Right lobe of liver (tissue), 6 donors: Measurements from ENCODE around the gene CDC16. TPM values are rescaled to one million over a fixed set of nuclear protein-coding genes. Genes with fewer than 3 reads are reported as not detected.
A peak's percentile ranks its signal among the peaks of the same experiment; 100 is the strongest.

Source experiments
- ATAC-seq, 4 donors: fragments of 200-7000 bp; cut with Tn5 transposase; one replicate each; pipeline ENCODE4 v1.9.1; 2020; ENCODE audit warnings: mild to moderate bottlenecking in 4 of 4, moderate library complexity in 4 of 4
- DNase-seq, 3 donors: peaks; one replicate each; pipeline ENCODE4 v3.0.0-alpha.2; 2020
- H3K27ac ChIP-seq, 3 donors: fragments of 200-600 bp; one replicate each; pipeline ENCODE4 v1.8.0; 2022
- H3K27me3 ChIP-seq, 2 donors: fragments of 200-600 bp; one replicate each; pipeline ENCODE4 v1.8.0; 2022
- H3K36me3 ChIP-seq, 4 donors: fragments of 200-600 bp; sonication (generic) in 1 of 4; one replicate each; pipeline versions ENCODE4 v1.5.1 to v1.8.0; 2017 to 2022; ENCODE audit warnings: control low read depth in 1 of 4
- H3K4me1 ChIP-seq, 4 donors: fragments of 200-600 bp; sonication (generic) in 1 of 4; one replicate each; pipeline versions ENCODE4 v1.5.1 to v1.8.0; 2017 to 2022; ENCODE audit warnings: control low read depth in 1 of 4
- H3K4me3 ChIP-seq, 3 donors: fragments of 200-600 bp; one replicate each; pipeline ENCODE4 v1.8.0; 2022
- H3K9me3 ChIP-seq, 4 donors: fragments of 200-600 bp; sonication (generic) in 1 of 4; one replicate each; pipeline versions ENCODE4 v1.5.1 to v1.8.0; 2017 to 2022; ENCODE audit warnings: control low read depth in 1 of 4
- CTCF ChIP-seq, 4 donors: fragments of 200-600 bp in 3 of 4; fragments of 450-650 bp in 1 of 4; IDR thresholded peaks; one replicate each; pipeline versions ENCODE4 v1.5.1 to v1.8.0; 2016 to 2022; ENCODE audit warnings: antibody characterized with exemption in 4 of 4, mild to moderate bottlenecking in 2 of 4
- POLR2A ChIP-seq: fragments of 450-650 bp; IDR thresholded peaks from one replicate; pipeline ENCODE4 v1.6.1; 2017; ENCODE audit warnings: antibody characterized with exemption, mild to moderate bottlenecking
- WGBS: methylation state at CpG from one replicate; pipeline ENCODE4 v1.1.6; 2018; ENCODE audit warnings: low coverage, low lambda C conversion rate; ENCODE audit not compliant: insufficient coverage; ENCODE audit errors: missing lambda C conversion rate; 5-methylcytosine and 5-hydroxymethylcytosine counted together
- intact Hi-C, 2 donors: fragments of 100-400 bp; cut with DNase I; formaldehyde crosslinking; loops; one replicate each; pipeline versions ENCODE4 v1.11.2 to v1.14.1; 2022
- long read RNA-seq: library from polyadenylated mRNA; unstranded; transcript quantifications from one replicate; pipeline ENCODE4 v2.0.0, GENCODE V29; 2019
- total RNA-seq, 6 experiments: library from RNA; depleted of rRNA in 2 of 6; stranded (reverse); fragments of >200 nt in 2 of 6; fragmentation: NEBNext Ultra II Directional in 3 of 6; extraction: Animal tissue kit (Norgen Biotek cat#: 25700) in 3 of 6; gene quantifications; one replicate each; pipeline versions ENCODE4 v1.1.0 to v1.2.4, GENCODE V29; 2016 to 2023
- donor health status: DM: no; HTN: yes; CAD: no.
- donor health status: DM: no; HTN: no; CAD: no.
- donor health status: DM: no; HTN: no; CAD: no.
- donor health status: DM: no; HTN: yes; CAD: no.
- donor health status: DM: no; HTN: yes; CAD: no.

Gene CDC16
- 10 to 100 TPM; 28.4 to 47.6 (median 35.8) TPM for total RNA-seq
- long read RNA-seq, partial matches to known transcripts: 0 of 1 reads
- long read RNA-seq, other reads (novel, unspliced or antisense): 0 of 1 reads

- Histone ChIP-seq H3K27me3 (no peaks in the 10 kb centered on the region), H3K27ac (peak within 1 kb of the TSS; percentile 62 to 85 (median 67)), H3K36me3 (peaks cover 0 to 32% (median 19%) of the 10 kb centered on the region in 4 donors), H3K4me3 (peak within 1 kb of the TSS; percentile 96 to 97 (median 96)), H3K4me1 (peaks cover 0 to 14% (median 0%) of the 10 kb centered on the region in 4 donors), H3K9me3 (no peaks in the 10 kb centered on the region)
- TF ChIP-seq POLR2A (peak; percentile 75), CTCF (IDR thresholded peaks at IDR 0.05) (peak in 3 of 4 donors; percentile 10 to 24 (median 13))
- DNase-seq (peak; percentile 91 to 94 (median 92)), ATAC-seq (peak; percentile 91 to 98 (median 96))
- 2% methylated on average over 33 of the region's 76 CpGs for WGBS
- intact Hi-C loops: no loop called here
These were observed at the start of gene CDC16 for GRCh38 chr13:114234645-114235421. TSS of gene CDC16 (plus strand) at chr13:114234897. CDS start at chr13:114235085, 188 bp downstream.

- DNase-seq (no peak), ATAC-seq (peak in 1 of 4 donors; percentile 28)
- intact Hi-C loops: no loop called here
- Histone ChIP-seq H3K9me3 (peaks cover 0 to under 1% (median 0%) of the 10 kb centered on the region in 4 donors), H3K27ac (no peak overlapping the region), H3K27me3 (no peaks in the 10 kb centered on the region), H3K4me1 (no peaks in the 10 kb centered on the region), H3K4me3 (no peak overlapping the region), H3K36me3 (no peaks in the 10 kb centered on the region)
- TF ChIP-seq CTCF (IDR thresholded peaks at IDR 0.05) (no peak), POLR2A (no peak)
- WGBS: no CpG with 5 or more reads among the region's 15 CpGs
These were observed 49.3 kb upstream of the CDC16 start for GRCh38 chr13:114185182-114185971.

- no peaks in the 10 kb centered on the region for H3K36me3 ChIP-seq
- TF ChIP-seq POLR2A (no peak), CTCF (IDR thresholded peaks at IDR 0.05) (no peak)
- intact Hi-C loops: no loop called here
- H3K4me3 ChIP-seq: no peak overlapping the region
- H3K27ac ChIP-seq: no peak overlapping the region
- peaks cover 0 to 4% (median 0%) of the 10 kb centered on the region in 4 donors for H3K9me3 ChIP-seq
- no peak for ATAC-seq
- H3K4me1 ChIP-seq: no peaks in the 10 kb centered on the region
- no peak for DNase-seq
- H3K27me3 ChIP-seq: no peaks in the 10 kb centered on the region
- 71% methylated on average over 4 of the region's 5 CpGs for WGBS
These were observed 39.8 kb upstream of the CDC16 start for GRCh38 chr13:114194853-114195252.

- Histone ChIP-seq H3K9me3 (no peaks in the 10 kb centered on the region), H3K4me3 (no peak overlapping the region), H3K4me1 (no peaks in the 10 kb centered on the region), H3K27me3 (no peaks in the 10 kb centered on the region), H3K27ac (no peak overlapping the region), H3K36me3 (no peaks in the 10 kb centered on the region)
- intact Hi-C loops: no loop called here
- TF ChIP-seq POLR2A (no peak), CTCF (IDR thresholded peaks at IDR 0.05) (no peak)
- DNase-seq: no peak
- no peak for ATAC-seq
- 61% methylated on average over 5 of the region's 5 CpGs for WGBS
These were observed 38.1 kb upstream of the CDC16 start for GRCh38 chr13:114196629-114197028.
